H54 (cell line): Measurements from ENCODE around the gene USH2A.

Source experiments
- DNase-seq: peaks from one replicate; pipeline ENCODE4 v3.0.0; 2011; ENCODE audit warnings: low spot score, mixed read lengths; ENCODE audit not compliant: insufficient read length
- FAIRE-seq: peaks from 3 replicates; lab custom pipeline; 2011; peaks lifted over from hg19 to GRCh38; lab: Jason Lieb, UNC
- POLR2A ChIP-seq: IDR thresholded peaks from 2 replicates; pipeline ENCODE4 v1.6.1; 2011; ENCODE audit warnings: low read depth, mild to moderate bottlenecking, low read length

USH2A gene

DNA sequence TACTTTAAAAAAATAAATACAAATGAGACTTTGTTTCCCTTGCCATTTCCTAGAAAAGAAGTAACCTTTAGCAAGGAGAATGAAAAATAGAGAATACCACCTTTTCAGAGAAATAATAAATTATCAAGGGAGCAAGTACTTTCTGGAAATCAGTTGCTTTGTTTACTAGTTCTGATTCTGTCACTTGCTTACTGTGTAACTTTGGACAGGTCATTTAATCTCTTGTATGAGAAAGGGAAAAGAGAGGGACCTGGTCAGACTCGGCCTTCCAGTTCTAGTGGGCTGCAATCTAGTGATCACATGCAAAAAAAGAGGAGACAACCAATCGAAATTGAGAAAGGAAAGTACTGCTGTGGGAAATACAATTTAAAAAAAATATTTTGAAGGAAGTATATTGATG, 822.0 kb downstream of the USH2A start:
- no peak for TF ChIP-seq POLR2A
- DNase-seq: no peak
- no peak for FAIRE-seq

DNA sequence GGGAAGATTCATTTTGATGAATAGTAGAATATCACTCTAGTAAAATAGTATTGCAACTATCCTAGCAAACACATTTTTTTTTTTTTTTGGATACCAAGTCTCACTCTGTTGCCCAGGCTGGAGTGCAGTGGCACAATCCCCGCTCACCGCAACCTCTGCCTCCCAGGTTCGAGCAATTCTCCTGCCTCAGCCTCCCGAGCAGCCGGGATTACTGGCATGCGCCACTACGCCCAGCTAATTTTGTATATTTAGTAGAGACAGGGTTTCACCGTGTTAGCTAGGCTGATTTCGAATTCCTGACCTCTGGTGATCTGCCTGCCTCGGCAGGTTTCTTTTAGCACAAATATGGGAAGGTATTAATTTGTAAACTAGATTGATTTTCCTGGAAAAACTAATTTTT, 822.4 kb downstream of the USH2A start:
- FAIRE-seq (no peak), DNase-seq (no peak)
- no peak for TF ChIP-seq POLR2A

DNA sequence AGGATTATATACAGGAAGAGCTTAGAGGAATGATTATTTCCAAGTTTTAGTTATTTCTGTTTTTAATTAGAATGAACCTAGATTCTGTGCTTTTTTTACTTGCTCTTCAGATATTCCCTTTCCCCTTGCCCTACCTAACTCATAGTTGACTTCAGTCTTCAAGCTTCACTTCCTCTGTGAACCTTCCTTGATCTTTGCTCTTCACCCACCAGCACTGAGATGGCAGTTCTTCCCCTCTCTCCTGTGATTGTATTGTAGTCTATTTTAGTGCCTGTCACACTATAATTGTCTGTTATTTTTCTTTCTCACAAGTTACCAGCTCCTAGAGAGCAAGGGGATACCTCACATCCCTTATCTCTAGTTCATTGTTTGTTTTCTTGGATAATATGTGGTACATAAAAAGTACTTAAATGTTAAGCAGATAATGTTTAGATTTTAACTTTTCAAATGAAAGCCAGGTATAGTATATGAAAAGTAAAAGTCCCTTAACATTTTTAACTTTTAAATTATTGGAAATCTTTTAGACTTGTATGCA, 822.9 kb downstream of the USH2A start:
- no peak for FAIRE-seq
- TF ChIP-seq POLR2A: no peak
- no peak for DNase-seq

DNA sequence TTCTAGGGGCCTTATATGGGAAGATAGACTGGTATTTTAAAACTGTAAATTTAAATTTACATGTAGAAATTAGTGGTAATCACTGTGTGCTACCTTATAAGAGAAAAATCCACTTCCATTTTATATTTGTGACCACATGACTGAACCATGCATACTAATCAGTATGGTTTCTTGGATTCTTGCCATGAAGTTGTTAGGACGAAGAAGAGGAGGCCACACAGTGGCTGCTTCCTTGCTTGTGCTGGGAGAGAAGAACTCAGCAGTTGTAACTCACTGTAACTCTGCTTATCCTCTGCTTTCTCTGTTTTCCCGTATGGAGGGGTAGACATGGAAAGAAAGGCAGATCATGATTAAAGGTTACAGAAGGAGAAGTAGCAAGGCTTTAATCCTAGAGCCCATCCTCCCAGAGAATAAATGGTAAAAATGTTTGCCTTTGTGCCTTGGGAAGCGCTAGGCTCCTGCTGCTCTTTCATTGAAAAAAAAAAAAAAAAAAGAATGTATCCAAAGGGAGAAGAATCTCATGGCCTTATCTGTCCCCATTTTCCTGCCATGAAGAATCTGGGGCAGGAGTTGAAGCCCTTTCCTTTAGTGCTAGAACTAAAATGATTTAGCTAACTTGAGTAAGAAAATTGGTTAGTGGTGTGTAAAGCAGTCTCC, 823.7 kb downstream of the USH2A start:
- no peak for DNase-seq
- no peak for TF ChIP-seq POLR2A
- no peak for FAIRE-seq

DNA sequence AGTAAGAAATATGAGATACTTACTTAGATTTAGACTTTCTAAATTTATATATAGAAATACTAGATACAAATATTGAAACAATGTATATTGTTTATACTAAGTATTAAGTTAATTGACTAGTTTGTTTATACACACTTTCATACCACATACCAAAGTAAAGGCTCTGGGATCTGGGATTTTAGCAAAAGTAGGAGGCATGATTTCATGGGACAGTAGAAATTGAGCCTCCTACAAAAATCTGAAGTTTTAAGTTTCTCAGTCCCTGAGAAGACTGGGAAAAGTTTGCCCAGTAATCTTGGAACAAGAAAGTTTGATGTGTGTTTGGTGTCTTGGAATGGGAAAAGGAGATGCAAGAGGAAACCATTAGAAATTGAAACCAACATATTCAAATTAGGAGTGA, 825.3 kb downstream of the USH2A start:
- no peak for TF ChIP-seq POLR2A
- DNase-seq: no peak
- no peak for FAIRE-seq

DNA sequence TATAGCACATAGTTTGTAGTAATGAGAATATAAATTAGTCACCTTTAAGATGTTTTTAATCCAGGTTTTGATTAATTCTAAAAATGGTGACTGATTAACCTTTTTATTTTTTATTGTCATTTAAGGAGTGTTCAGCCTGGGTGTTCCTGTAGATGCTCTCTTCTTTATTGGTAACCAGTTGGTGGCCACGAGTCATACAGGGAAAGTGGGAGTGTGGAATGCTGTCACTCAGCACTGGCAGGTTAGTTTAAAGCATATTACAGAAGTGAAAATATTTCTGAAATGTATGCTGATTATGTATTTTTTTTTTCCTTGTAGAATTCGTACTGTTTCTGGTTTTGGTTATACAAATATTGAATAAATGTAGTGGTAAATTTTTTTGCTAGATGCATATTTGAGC, 828.0 kb downstream of the USH2A start:
- no peak for TF ChIP-seq POLR2A
- FAIRE-seq (peak; percentile 50), DNase-seq (no peak)

DNA sequence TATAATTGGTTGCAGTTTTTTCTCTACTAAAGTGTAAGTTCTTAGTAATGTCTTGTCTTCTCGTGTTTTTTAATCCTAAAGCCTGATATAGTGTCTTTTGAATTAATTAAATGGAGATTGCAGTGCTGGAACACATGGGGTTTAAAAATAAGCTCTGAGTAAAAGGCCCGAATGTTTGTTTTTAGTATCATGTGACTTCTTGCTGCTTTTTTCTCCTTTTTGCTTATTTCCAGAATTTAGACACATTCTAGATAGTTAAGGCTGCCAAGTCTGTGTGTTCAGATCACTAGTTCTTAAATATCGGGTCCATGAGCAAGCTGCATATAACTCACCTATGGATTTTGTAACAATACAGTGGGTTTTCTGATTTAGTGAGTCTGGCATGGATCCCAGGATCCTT, 828.6 kb downstream of the USH2A start:
- DNase-seq: no peak
- no peak for TF ChIP-seq POLR2A
- FAIRE-seq: no peak

DNA sequence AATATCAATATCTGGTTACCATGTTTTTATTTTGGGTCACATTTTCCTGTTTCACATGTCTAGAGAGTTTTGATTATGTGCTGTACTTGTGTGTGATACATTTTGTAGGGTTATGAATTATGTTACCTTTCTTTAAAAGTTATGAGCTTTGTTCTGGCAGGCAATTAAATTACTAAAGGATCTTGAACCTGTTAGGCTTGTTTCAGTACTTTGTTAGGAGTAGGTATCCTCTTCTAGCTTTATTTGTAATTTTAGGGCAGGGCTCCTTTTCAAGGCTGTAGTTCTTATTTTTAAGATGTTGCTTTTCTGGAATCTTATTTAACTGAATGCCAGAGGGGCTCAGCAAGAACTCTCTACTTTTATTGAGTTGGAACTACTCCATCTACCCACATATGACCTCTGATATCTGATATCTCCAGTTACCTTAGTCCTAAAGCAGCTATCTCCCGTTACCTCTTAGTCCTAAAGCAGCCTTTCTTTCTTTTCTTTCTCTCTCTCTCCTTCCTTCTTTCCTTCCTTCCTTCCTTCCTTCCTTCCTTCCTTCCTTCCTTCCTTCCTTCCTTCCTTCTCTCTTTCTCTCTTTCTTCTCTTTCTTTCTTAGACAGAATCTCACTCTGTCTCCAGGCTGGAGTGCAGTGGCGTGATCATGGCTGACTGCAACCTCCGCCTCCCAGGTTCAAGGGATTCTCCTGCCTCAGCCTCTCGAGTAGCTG, 832.3 kb downstream of the USH2A start:
- FAIRE-seq: no peak

DNA sequence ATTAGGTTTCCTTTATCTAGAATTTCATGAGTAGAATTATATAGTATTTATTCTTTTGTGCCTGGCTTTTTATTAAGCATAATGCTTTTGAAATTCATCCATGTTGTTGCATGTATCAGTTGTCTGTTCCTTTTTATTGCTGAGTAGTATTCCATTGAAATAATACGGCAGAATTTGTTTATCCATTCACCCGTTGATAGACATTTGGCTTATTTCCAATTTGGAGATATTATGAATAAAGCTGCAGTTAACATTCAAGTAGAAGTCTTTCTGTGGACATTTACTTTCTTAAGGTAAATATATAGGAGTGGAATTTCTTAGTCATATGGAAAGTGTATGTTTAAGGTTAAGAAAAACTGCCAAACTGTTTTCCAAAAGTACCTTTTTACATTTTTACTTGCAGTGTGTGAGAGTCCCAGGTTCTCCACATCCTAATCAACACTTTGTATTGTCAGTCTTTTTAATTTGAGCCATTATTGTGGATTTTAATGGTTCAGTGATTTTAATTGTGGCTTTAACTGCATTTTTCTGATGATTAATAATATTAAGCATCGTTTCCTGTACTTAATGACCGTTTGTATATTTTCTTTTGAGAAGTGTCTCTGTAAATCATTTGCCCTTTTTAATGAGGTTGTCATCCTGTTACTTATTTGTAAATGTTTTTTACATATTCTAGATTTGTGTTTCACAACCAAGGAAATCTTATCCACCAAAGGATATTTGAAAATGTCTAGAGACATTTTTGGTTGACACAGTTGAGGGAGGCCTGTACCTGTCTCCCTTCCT, 833.4 kb downstream of the USH2A start:
- DNase-seq (no peak), FAIRE-seq (no peak)
- TF ChIP-seq POLR2A: no peak

More for the DNA sequence above, 832.3 kb downstream of the USH2A start:
- TF ChIP-seq POLR2A: no peak
- DNase-seq: no peak

DNA sequence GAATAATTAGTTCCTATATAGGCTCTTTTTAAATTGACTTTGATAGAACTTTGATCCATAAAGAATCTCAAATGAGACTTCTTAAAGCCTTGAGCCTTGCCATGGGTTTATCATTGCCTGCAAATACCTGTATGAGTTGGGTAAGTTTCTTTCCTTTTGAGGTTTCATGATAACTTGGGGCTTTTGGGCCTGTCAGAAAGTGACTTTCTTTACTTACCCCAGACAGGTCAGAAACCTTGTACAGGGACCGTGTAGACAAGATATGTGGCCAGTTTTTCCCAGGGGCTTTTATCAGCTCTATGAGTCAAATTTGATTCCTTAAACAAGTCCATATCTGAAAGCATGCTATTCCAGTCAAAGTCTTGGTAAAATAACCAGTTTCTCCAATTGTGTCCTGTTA, 838.9 kb downstream of the USH2A start:
- TF ChIP-seq POLR2A: no peak
- FAIRE-seq (no peak), DNase-seq (no peak)

DNA sequence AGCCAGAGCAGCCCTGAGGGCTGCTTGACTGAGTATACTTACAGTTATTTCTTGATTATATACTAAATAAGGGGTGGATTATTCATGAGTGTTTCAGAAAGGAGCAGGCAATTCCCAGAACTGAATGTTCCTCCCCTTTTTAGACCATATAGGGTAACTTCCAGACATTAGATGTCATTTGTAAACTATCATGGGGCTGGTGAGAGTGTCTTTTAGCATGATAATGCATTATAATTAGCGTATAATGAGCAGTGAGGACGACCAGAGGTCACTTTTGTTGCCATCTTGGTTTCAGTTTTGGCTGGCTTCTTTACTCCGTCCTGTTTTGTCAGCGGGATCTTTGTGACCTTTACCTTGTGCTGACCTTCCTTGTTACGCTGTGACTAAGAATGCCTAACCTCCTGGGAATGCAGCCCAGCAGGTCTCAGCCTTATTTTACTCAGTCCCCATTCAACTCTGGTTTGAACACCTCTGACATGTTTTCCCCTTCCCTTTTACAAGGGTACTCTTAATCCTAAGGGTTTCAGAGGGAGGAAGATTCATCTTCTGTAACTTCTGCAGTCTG, 840.0 kb downstream of the USH2A start:
- DNase-seq (no peak), FAIRE-seq (no peak)
- no peak for TF ChIP-seq POLR2A

DNA sequence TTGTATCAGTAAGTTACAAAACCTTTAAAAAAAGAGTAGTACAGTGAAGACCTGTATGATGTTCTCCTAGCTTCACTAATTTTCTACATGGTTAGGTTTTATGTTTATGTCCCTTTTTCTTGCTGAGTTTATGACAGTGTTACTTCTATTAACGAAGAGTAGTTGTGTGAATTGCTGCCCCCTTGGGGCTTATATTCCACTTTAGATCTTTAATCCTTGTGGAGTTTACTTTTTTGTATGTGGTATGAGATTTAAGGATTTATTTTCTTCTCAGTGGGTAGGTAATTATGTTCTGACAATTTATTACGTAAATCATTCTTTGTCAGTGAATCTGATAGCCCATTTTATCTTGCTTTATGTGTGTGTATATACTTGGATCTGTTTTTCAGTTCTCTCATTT, 841.4 kb downstream of the USH2A start:
- no peak for DNase-seq
- no peak for FAIRE-seq
- no peak for TF ChIP-seq POLR2A
